Stimulated activated naive CD4-positive, alpha-beta T cell treated with Interleukin-2 at 50 U/mL for 16 hours (primary cell): ENCODE results near the gene COX19.

Experiments
- DNase-seq: peaks from one replicate; lab custom pipeline; 2025; lab: John Stamatoyannopoulos, UW

COX19 gene

GRCh38 chr7:991729-992656 lies 16.6 kb upstream of the COX19 start:
- no peak for DNase-seq

GRCh38 chr7:990933-991728 lies 15.8 kb upstream of the COX19 start:
- DNase-seq, result no peak

- DNase-seq, result no peak
These were observed 15.1 kb upstream of the COX19 start for GRCh38 chr7:990352-990932.

GRCh38 chr7:988963-989529 lies 13.7 kb upstream of the COX19 start:
- no peak for DNase-seq

- no peak for DNase-seq
These were observed 13.1 kb upstream of the COX19 start for GRCh38 chr7:988426-988911.

- no peak for DNase-seq
These were observed 12.6 kb upstream of the COX19 start for GRCh38 chr7:987909-988308.

GRCh38 chr7:986766-987751 lies 11.7 kb upstream of the COX19 start:
- DNase-seq, result no peak

GRCh38 chr7:985915-986741 lies 10.8 kb upstream of the COX19 start:
- no peak for DNase-seq

- no peak for DNase-seq
These were observed 9.7 kb upstream of the COX19 start for GRCh38 chr7:985127-985416.

GRCh38 chr7:984361-985126 lies 9.2 kb upstream of the COX19 start:
- no peak for DNase-seq

- no peak for DNase-seq
These were observed 8.3 kb upstream of the COX19 start for GRCh38 chr7:983616-984071.

- DNase-seq, result no peak
These were observed 7.8 kb upstream of the COX19 start, which contains the start of gene CYP2W1 for GRCh38 chr7:983004-983615. Gene CYP2W1 (plus strand): TSS chr7:983181. CDS start chr7:983212, 31 bp downstream.

GRCh38 chr7:982511-983003 lies 7.2 kb upstream of the COX19 start:
- no peak for DNase-seq

- no peak for DNase-seq
These were observed 6.6 kb upstream of the COX19 start for GRCh38 chr7:981793-982510.

- no peak for DNase-seq
These were observed 4.7 kb upstream of the COX19 start for GRCh38 chr7:979886-980571.

- DNase-seq, result no peak
These were observed 3.8 kb upstream of the COX19 start for GRCh38 chr7:979151-979550.

- no peak for DNase-seq
These were observed 3.2 kb upstream of the COX19 start for GRCh38 chr7:978416-979091.
